ENCODE results near the gene TEX54.

DNA sequence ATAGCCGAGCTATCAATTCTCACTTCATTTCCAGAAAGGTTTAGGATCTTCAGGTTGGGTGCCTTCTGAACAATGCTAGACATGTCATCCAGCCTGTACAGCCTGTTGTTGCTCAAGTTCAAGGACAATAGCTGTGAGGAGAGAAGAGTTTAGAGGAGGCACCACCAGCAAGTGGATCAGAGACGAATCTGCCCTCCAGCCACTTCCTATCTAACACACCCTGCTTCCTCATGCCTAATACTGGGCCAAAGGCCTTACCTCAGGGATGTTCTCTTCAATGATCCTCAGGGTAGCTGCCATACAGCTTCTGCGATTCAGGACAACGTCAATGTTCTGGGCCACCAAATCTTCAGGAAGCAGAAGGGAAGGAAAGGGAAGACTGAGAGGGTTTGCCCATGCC is 31.6 kb downstream of the TEX54 start:
- TF ChIP-seq MAFK (IDR thresholded peaks at IDR 0.05; ENCODE audit: partially characterized antibody) (no peak), CTCF (IDR thresholded peaks at IDR 0.05) (no peak), FOSL2 (IDR thresholded peaks at IDR 0.05) (no peak), FOSL2 (CRISPR knock-in tag; IDR thresholded peaks at IDR 0.05) (no peak), SMC3 (IDR thresholded peaks at IDR 0.05) (no peak), POLR2A (IDR thresholded peaks at IDR 0.05; ENCODE audit: low read length) (no peak), HDAC2 (IDR thresholded peaks at IDR 0.05) (no peak), JUN (IDR thresholded peaks at IDR 0.05) (no peak), EP300 (IDR thresholded peaks at IDR 0.05) (no peak), EHMT2 (IDR thresholded peaks at IDR 0.05; ENCODE audit: low read depth) (no peak), NR3C1 (IDR thresholded peaks at IDR 0.05) (no peak), RAD21 (conservative IDR thresholded peaks at IDR 0.05 in 1 of 2, IDR thresholded peaks at IDR 0.05 in 1 of 2) (no peak)
- TF ChIP-seq, protein P1, sequence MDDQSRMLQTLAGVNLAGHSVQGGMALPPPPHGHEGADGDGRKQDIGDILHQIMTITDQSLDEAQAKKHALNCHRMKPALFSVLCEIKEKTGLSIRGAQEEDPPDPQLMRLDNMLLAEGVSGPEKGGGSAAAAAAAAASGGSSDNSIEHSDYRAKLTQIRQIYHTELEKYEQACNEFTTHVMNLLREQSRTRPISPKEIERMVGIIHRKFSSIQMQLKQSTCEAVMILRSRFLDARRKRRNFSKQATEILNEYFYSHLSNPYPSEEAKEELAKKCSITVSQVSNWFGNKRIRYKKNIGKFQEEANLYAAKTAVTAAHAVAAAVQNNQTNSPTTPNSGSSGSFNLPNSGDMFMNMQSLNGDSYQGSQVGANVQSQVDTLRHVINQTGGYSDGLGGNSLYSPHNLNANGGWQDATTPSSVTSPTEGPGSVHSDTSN (IDR thresholded peaks at IDR 0.05) = no peak
